IMR-90 (cell line): ENCODE measurements around the gene NOBOX. TPM values are rescaled to one million over a fixed set of nuclear protein-coding genes. Genes with fewer than 3 reads are reported as not detected.

Experiments
- ATAC-seq: fragments of 200-7000 bp; cut with Tn5 transposase; 2 replicates; pipeline ENCODE4 v1.9.1; 2020; ENCODE audit warnings: low read depth, mild to moderate bottlenecking, moderate library complexity
- BruUV-seq: library from RNA; stranded (reverse); fragments of 400-500 nt; replicated peaks from 2 replicates; lab custom pipeline; 2021; lab: Mats Ljungman, UMichigan
- CTCF ChIA-PET: fragments of 300-600 bp; formaldehyde crosslinking; extraction: SDS; loops from one replicate; lab custom pipeline; 2021; ENCODE audit warnings: antibody characterized with exemption; lab: Yijun Ruan, JAX
- POLR2A ChIA-PET: fragments of 300-600 bp; sonication (Branson Sonifier 250); formaldehyde crosslinking; loops from one replicate; lab custom pipeline; 2022; ENCODE audit warnings: antibody characterized with exemption; ENCODE audit not compliant: unreplicated experiment; lab: Charles Lee
- DNase-seq: peaks from one replicate; pipeline ENCODE4 v3.0.0; 2013
- H2AFZ ChIP-seq: replicated peaks from 2 replicates; pipeline ENCODE3; 2013; ENCODE audit warnings: low read length, mild to moderate bottlenecking; ENCODE audit not compliant: poor library complexity
- H2AK5ac ChIP-seq: 2 replicates; pipeline ENCODE4 v1.6.1; 2013; ENCODE audit warnings: low read depth, low read length, inconsistent platforms
- H2AK9ac ChIP-seq: replicated peaks from 2 replicates; pipeline ENCODE3; 2013; ENCODE audit warnings: mild to moderate bottlenecking, low read depth, low read length, moderate library complexity; ENCODE audit not compliant: poor library complexity
- H2BK120ac ChIP-seq: 2 replicates; pipeline ENCODE4 v1.6.1; 2013; ENCODE audit warnings: low read depth, low read length, inconsistent platforms
- H2BK15ac ChIP-seq: 3 replicates; pipeline ENCODE4 v1.6.1; 2013; ENCODE audit warnings: low read depth, low read length, inconsistent platforms
- H2BK20ac ChIP-seq: 2 replicates; pipeline ENCODE4 v1.6.1; 2013; ENCODE audit warnings: low read depth, mild to moderate bottlenecking, inconsistent platforms, low read length, moderate library complexity
- H2BK5ac ChIP-seq: 2 replicates; pipeline ENCODE4 v1.6.1; 2013; ENCODE audit warnings: mild to moderate bottlenecking, low read depth, low read length, inconsistent platforms; ENCODE audit not compliant: poor library complexity, severe bottlenecking
- H3K14ac ChIP-seq: replicated peaks from 2 replicates; pipeline ENCODE4 v1.6.1; 2013; ENCODE audit warnings: low read depth, low read length, inconsistent platforms
- H3K18ac ChIP-seq: 2 replicates; pipeline ENCODE4 v1.6.1; 2013; ENCODE audit warnings: low read depth, low read length, control low read depth
- H3K23ac ChIP-seq: 2 replicates; pipeline ENCODE4 v1.6.1; 2013; ENCODE audit warnings: low read depth, low read length, inconsistent platforms
- H3K27ac ChIP-seq: 2 replicates; pipeline ENCODE4 v1.5.1; 2013; ENCODE audit warnings: mild to moderate bottlenecking, control low read depth, low read length; ENCODE audit not compliant: insufficient read depth
- H3K27me3 ChIP-seq: 2 replicates; pipeline ENCODE4 v1.6.1; 2013; ENCODE audit warnings: low read length; ENCODE audit not compliant: control insufficient read depth, insufficient read depth
- H3K36me3 ChIP-seq: 2 replicates; pipeline ENCODE4 v1.6.1; 2013; ENCODE audit warnings: low read length, mixed read lengths; ENCODE audit not compliant: control insufficient read depth, insufficient read depth
- H3K4ac ChIP-seq: 2 replicates; pipeline ENCODE4 v1.6.1; 2013; ENCODE audit warnings: low read depth, low read length, inconsistent platforms
- H3K4me1 ChIP-seq: 2 replicates; pipeline ENCODE4 v1.6.1; 2013; ENCODE audit warnings: low read length, mixed read lengths; ENCODE audit not compliant: control insufficient read depth, insufficient read depth
- H3K4me2 ChIP-seq: 2 replicates; pipeline ENCODE4 v1.6.1; 2013; ENCODE audit warnings: low read depth, mild to moderate bottlenecking, control low read depth, low read length, moderate library complexity
- H3K4me3 ChIP-seq: 2 replicates; pipeline ENCODE4 v1.5.1; 2013; ENCODE audit warnings: low read depth, mild to moderate bottlenecking, control low read depth, low read length, moderate library complexity; ENCODE audit not compliant: insufficient read depth
- H3K56ac ChIP-seq: 2 replicates; pipeline ENCODE4 v1.6.1; 2013; ENCODE audit warnings: low read length, inconsistent platforms; ENCODE audit not compliant: insufficient read depth; ENCODE audit errors: extremely low read depth
- H3K79me1 ChIP-seq, 2 experiments: 2 replicates each; pipeline ENCODE4 v1.6.1; 2013; ENCODE audit warnings: low read length in 2 of 2, inconsistent platforms in 1 of 2, low read depth in 1 of 2
- H3K9ac ChIP-seq: 2 replicates; pipeline ENCODE4 v1.6.1; 2013; ENCODE audit warnings: low read depth, low read length, control low read depth
- H3K9me1 ChIP-seq: 2 replicates; pipeline ENCODE4 v1.6.1; 2013; ENCODE audit warnings: low read length, inconsistent platforms; ENCODE audit not compliant: insufficient read depth
- H3K9me3 ChIP-seq: 2 replicates; pipeline ENCODE4 v1.6.1; 2013; ENCODE audit warnings: low read length; ENCODE audit not compliant: control insufficient read depth, insufficient read depth
- H4K20me1 ChIP-seq: 2 replicates; pipeline ENCODE4 v1.6.1; 2013; ENCODE audit warnings: low read length, inconsistent platforms; ENCODE audit not compliant: insufficient read depth
- H4K5ac ChIP-seq: 2 replicates; pipeline ENCODE4 v1.6.1; 2013; ENCODE audit warnings: mild to moderate bottlenecking, low read depth, low read length, control low read depth
- H4K8ac ChIP-seq, 2 experiments: 2 replicates each; pipeline ENCODE4 v1.6.1; 2013; ENCODE audit warnings: low read depth in 2 of 2, low read length in 2 of 2, control low read depth in 1 of 2, inconsistent platforms in 1 of 2
- H4K91ac ChIP-seq: 2 replicates; pipeline ENCODE4 v1.6.1; 2013; ENCODE audit warnings: low read depth, low read length, inconsistent platforms; ENCODE audit not compliant: insufficient read depth
- BHLHE40 ChIP-seq: fragments of 150-350 bp; IDR thresholded peaks from 2 replicates; pipeline ENCODE4 v1.6.1; 2016; ENCODE audit warnings: mild to moderate bottlenecking, low read depth, low read length
- CEBPB ChIP-seq: IDR thresholded peaks from 2 replicates; pipeline ENCODE4 v1.6.1; 2012; ENCODE audit warnings: low read depth, low read length, improper control_type of control experiment
- CHD1 ChIP-seq: IDR thresholded peaks from 2 replicates; pipeline ENCODE4 v1.6.1; 2012; ENCODE audit warnings: low read depth, low read length, improper control_type of control experiment
- CTCF ChIP-seq: conservative IDR thresholded peaks from 2 replicates; pipeline ENCODE4 v1.5.1; 2012; ENCODE audit warnings: mild to moderate bottlenecking, low read depth, low read length, improper control_type of control experiment
- FOS ChIP-seq: fragments of 150-350 bp; IDR thresholded peaks from 2 replicates; pipeline ENCODE4 v1.6.1; 2016; ENCODE audit warnings: low read depth, low read length
- MAFK ChIP-seq: IDR thresholded peaks from 2 replicates; pipeline ENCODE4 v1.6.1; 2012; ENCODE audit warnings: low read depth, low read length, improper control_type of control experiment
- MXI1 ChIP-seq: IDR thresholded peaks from 2 replicates; pipeline ENCODE4 v1.6.1; 2012; ENCODE audit warnings: low read depth, mild to moderate bottlenecking, low read length, moderate library complexity, borderline replicate concordance
- RCOR1 ChIP-seq: IDR thresholded peaks from 2 replicates; pipeline ENCODE4 v1.6.1; 2012; ENCODE audit warnings: mild to moderate bottlenecking, low read length, improper control_type of control experiment; ENCODE audit not compliant: insufficient replicate concordance
- RFX5 ChIP-seq: IDR thresholded peaks from 2 replicates; pipeline ENCODE4 v1.8.0; 2012; ENCODE audit warnings: low read depth, mild to moderate bottlenecking, low read length, moderate library complexity
- USF2 ChIP-seq: fragments of 150-350 bp; IDR thresholded peaks from 2 replicates; pipeline ENCODE4 v1.6.1; 2017; ENCODE audit warnings: mild to moderate bottlenecking, antibody characterized with exemption, low read length, low read depth
- WGBS, 2 experiments: methylation state at CpG; one replicate each; pipeline versions ENCODE4 v1.1.5 to v1.1.7; 2013; ENCODE audit warnings: missing lambda C conversion rate in 2 of 2; ENCODE audit not compliant: insufficient read length in 1 of 2; ENCODE audit errors: extremely low coverage in 2 of 2; 5-methylcytosine and 5-hydroxymethylcytosine counted together
- dilution Hi-C: fragments of 300-500 bp; cut with HindIII; formaldehyde crosslinking; loops from one replicate; pipeline ENCODE4 v1.14.3; 2018; ENCODE audit warnings: low sequenced_read_pairs; ENCODE audit not compliant: unreplicated experiment
- in situ Hi-C: fragments of 300-500 bp; cut with MboI; formaldehyde crosslinking; loops from 3 replicates; pipeline ENCODE4 v1.14.3; 2019; ENCODE audit warnings: low sequenced_read_pairs, inconsistent platforms, mixed read lengths
- intact Hi-C: fragments of 100-400 bp; cut with micrococcal nuclease; formaldehyde crosslinking; loops from 2 replicates; pipeline ENCODE4 v1.10.0; 2022
- polyA plus RNA-seq, 3 experiments: library from polyadenylated mRNA; depleted of rRNA; stranded (reverse); fragments of >200 nt; gene quantifications; 2 replicates each; pipeline ENCODE4 v1.2.3, GENCODE V29; 2012; ENCODE audit warnings: low replicate concordance in 1 of 3
- total RNA-seq: library from RNA; depleted of rRNA; stranded (reverse); fragments of >200 nt; gene quantifications from 2 replicates; pipeline ENCODE4 v1.2.3, GENCODE V29; 2012

NOBOX gene
- total and polyA plus RNA-seq, 2 of the 4 experiments (the other 2 are of a cell fraction) = not detected

- TF ChIP-seq RCOR1 (no peak), FOS (no peak), USF2 (no peak), BHLHE40 (no peak), MXI1 (no peak), RFX5 (no peak), CEBPB (no peak), CHD1 (no peak), MAFK (no peak), CTCF (no peak)
Measured at GRCh38 chr7:144410441-144410840, 6.9 kb upstream of the NOBOX start.

More at GRCh38 chr7:144410441-144410840, 6.9 kb upstream of the NOBOX start:
- H4K20me1 ChIP-seq = no peaks in the 10 kb centered on the region
- H3K36me3 ChIP-seq = no peaks in the 10 kb centered on the region
- intact Hi-C loops = no loop called here
- no peaks in the 10 kb centered on the region for H3K4me1 ChIP-seq
- H3K27me3 ChIP-seq = no peaks in the 10 kb centered on the region
- ChIA-PET POLR2A (no interaction called here), CTCF (no interaction called here)
- H3K79me1 ChIP-seq = no peaks in the 10 kb centered on the region
- H3K56ac ChIP-seq = no peak overlapping the region
- no TSS peak for BruUV-seq
- in situ Hi-C loops = no loop called here
- H3K4me3 ChIP-seq = no peak overlapping the region
- no peak overlapping the region for H3K9ac ChIP-seq
- no peak overlapping the region for H4K5ac ChIP-seq
- no peak overlapping the region for H2AK5ac ChIP-seq
- ATAC-seq (no peak), DNase-seq (no peak)
- H2BK20ac ChIP-seq = no peak overlapping the region
- H3K18ac ChIP-seq = no peak overlapping the region
- H2BK5ac ChIP-seq = no peak overlapping the region
- H3K9me1 ChIP-seq = no peaks in the 10 kb centered on the region
- no peak overlapping the region for H2AK9ac ChIP-seq
- no peak overlapping the region for H3K23ac ChIP-seq
- H4K8ac ChIP-seq = no peak overlapping the region
- 0 out of 2 replicates have a peak, but pooled peaks cover under 1% of the 10 kb centered on the region for H3K9me3 ChIP-seq
- H2BK120ac ChIP-seq = no peak overlapping the region
- no peak overlapping the region for H3K14ac ChIP-seq
- H3K27ac ChIP-seq = no peak overlapping the region
- H3K4ac ChIP-seq = no peak overlapping the region
- 0% methylated on average over 2 of the region's 4 CpGs; no CpG with 5 or more reads in 1 of the 2 experiments for WGBS, 2 experiments
- no peak overlapping the region for H4K91ac ChIP-seq
- H3K4me2 ChIP-seq = no peak overlapping the region
- dilution Hi-C loops = no loop called here
- H2BK15ac ChIP-seq = no peak overlapping the region
- H2AFZ ChIP-seq = no peak overlapping the region
